Endothelial cell (in vitro differentiated cells): Measurements from ENCODE around the gene PANX1. TPM values are rescaled to one million over a fixed set of nuclear protein-coding genes. Genes with fewer than 3 reads are reported as not detected.

Source experiments
- DNase-seq: peaks from one replicate; pipeline ENCODE4 v3.0.0; 2021; ENCODE audit warnings: low spot score
- H3K27ac Mint-ChIP-seq: one replicate; pipeline ENCODE4 v1.8.0; 2021; ENCODE audit warnings: mixed read lengths, inconsistent platforms; ENCODE audit not compliant: unreplicated experiment
- H3K27me3 Mint-ChIP-seq: one replicate; pipeline ENCODE4 v1.8.0; 2021; ENCODE audit warnings: mild to moderate bottlenecking, moderate library complexity, mixed read lengths, inconsistent platforms; ENCODE audit not compliant: unreplicated experiment
- H3K36me3 Mint-ChIP-seq: one replicate; pipeline ENCODE4 v1.8.0; 2021; ENCODE audit warnings: mild to moderate bottlenecking, low read depth, mixed read lengths, inconsistent platforms; ENCODE audit not compliant: unreplicated experiment
- H3K4me1 Mint-ChIP-seq: one replicate; pipeline ENCODE4 v1.8.0; 2021; ENCODE audit warnings: mild to moderate bottlenecking, mixed read lengths, inconsistent platforms; ENCODE audit not compliant: unreplicated experiment
- H3K4me3 Mint-ChIP-seq: one replicate; pipeline ENCODE4 v1.8.0; 2021; ENCODE audit warnings: mild to moderate bottlenecking, mixed read lengths, inconsistent platforms; ENCODE audit not compliant: unreplicated experiment
- H3K9me3 Mint-ChIP-seq: one replicate; pipeline ENCODE4 v1.8.0; 2021; ENCODE audit warnings: mixed read lengths, inconsistent platforms; ENCODE audit not compliant: unreplicated experiment
- CTCF ChIP-seq: fragments of 200-600 bp; sonication (generic); IDR thresholded peaks from one replicate; pipeline ENCODE4 v1.5.0; 2021; ENCODE audit warnings: antibody characterized with exemption; ENCODE audit not compliant: unreplicated experiment
- total RNA-seq: library from RNA; stranded (reverse); fragmentation: NEBNext Ultra II Directional; extraction: Animal tissue kit (Norgen Biotek cat#: 25700); gene quantifications from one replicate; pipeline ENCODE4 v1.2.1, GENCODE V29; 2021; ENCODE audit not compliant: unreplicated experiment

Gene PANX1
- total RNA-seq, 1 donor from 2014 or later = 9.9 TPM

GRCh38 chr11:94199136-94200130 lies 70.8 kb downstream of the PANX1 start:
- no peaks in the 10 kb centered on the region for H3K36me3 Mint-ChIP-seq
- no peak for TF ChIP-seq CTCF
- no peak overlapping the region for H3K27ac Mint-ChIP-seq
- H3K4me3 Mint-ChIP-seq = no peak overlapping the region
- DNase-seq = no peak
- H3K9me3 Mint-ChIP-seq = no peaks in the 10 kb centered on the region
- peaks cover under 1% of the 10 kb centered on the region for H3K4me1 Mint-ChIP-seq
- H3K27me3 Mint-ChIP-seq = no peaks in the 10 kb centered on the region

GRCh38 chr11:94201004-94201465 lies 72.4 kb downstream of the PANX1 start:
- H3K4me1 Mint-ChIP-seq = peaks cover 3% of the 10 kb centered on the region
- no peaks in the 10 kb centered on the region for H3K36me3 Mint-ChIP-seq
- no peak for DNase-seq
- H3K27me3 Mint-ChIP-seq = no peaks in the 10 kb centered on the region
- TF ChIP-seq CTCF = no peak
- no peak overlapping the region for H3K4me3 Mint-ChIP-seq
- no peaks in the 10 kb centered on the region for H3K9me3 Mint-ChIP-seq
- H3K27ac Mint-ChIP-seq = no peak overlapping the region

GRCh38 chr11:94203070-94203469 lies 74.4 kb downstream of the PANX1 start:
- Mint-ChIP-seq H3K36me3 (no peaks in the 10 kb centered on the region), H3K27me3 (no peaks in the 10 kb centered on the region), H3K4me3 (no peak overlapping the region), H3K27ac (no peak overlapping the region), H3K9me3 (no peaks in the 10 kb centered on the region), H3K4me1 (peaks cover 3% of the 10 kb centered on the region)
- no peak for TF ChIP-seq CTCF
- no peak for DNase-seq

- H3K36me3 Mint-ChIP-seq = no peaks in the 10 kb centered on the region
Observed at GRCh38 chr11:94211261-94211830, 82.7 kb downstream of the PANX1 start.

More at GRCh38 chr11:94211261-94211830, 82.7 kb downstream of the PANX1 start:
- no peak for DNase-seq
- H3K9me3 Mint-ChIP-seq = no peaks in the 10 kb centered on the region
- no peaks in the 10 kb centered on the region for H3K27me3 Mint-ChIP-seq
- no peak overlapping the region for H3K27ac Mint-ChIP-seq
- H3K4me3 Mint-ChIP-seq = no peak overlapping the region
- no peak for TF ChIP-seq CTCF
- H3K4me1 Mint-ChIP-seq = no peaks in the 10 kb centered on the region
